ENCODE measurements around the gene FLT3.

The FLT3 gene

GRCh38 chr13:27981006-27981708 is 119.2 kb downstream of the FLT3 start:
- Histone ChIP-seq H3K27me3 (ENCODE audit: low read length) (no peaks in the 10 kb centered on the region), H4K20me1 (ENCODE audit: low read depth, low read length) (no peaks in the 10 kb centered on the region), H3K9me2 (replicated peaks; ENCODE audit: insufficient read depth, low read length) (no peaks in the 10 kb centered on the region), H3K4me3 (ENCODE audit: insufficient read depth, low read length, poor library complexity, severe bottlenecking) (no peak overlapping the region), H2AFZ (ENCODE audit: low read depth, low read length, severe bottlenecking) (no peak overlapping the region), H3K4me2 (ENCODE audit: low read depth, low read length, poor library complexity, severe bottlenecking) (no peak overlapping the region), H3F3A (ENCODE audit: insufficient read depth) (no peaks in the 10 kb centered on the region), H3K27ac (ENCODE audit: low read depth, low read length) (no peak overlapping the region), H3K9ac (ENCODE audit: low read length) (no peak overlapping the region), H3K9me3 (ENCODE audit: insufficient read depth, low read length) (no peaks in the 10 kb centered on the region), H3K36me3 (ENCODE audit: low read length) (no peaks in the 10 kb centered on the region), H3K79me2 (ENCODE audit: insufficient read depth, low read length) (no peaks in the 10 kb centered on the region)
- TF ChIP-seq, protein P1, sequence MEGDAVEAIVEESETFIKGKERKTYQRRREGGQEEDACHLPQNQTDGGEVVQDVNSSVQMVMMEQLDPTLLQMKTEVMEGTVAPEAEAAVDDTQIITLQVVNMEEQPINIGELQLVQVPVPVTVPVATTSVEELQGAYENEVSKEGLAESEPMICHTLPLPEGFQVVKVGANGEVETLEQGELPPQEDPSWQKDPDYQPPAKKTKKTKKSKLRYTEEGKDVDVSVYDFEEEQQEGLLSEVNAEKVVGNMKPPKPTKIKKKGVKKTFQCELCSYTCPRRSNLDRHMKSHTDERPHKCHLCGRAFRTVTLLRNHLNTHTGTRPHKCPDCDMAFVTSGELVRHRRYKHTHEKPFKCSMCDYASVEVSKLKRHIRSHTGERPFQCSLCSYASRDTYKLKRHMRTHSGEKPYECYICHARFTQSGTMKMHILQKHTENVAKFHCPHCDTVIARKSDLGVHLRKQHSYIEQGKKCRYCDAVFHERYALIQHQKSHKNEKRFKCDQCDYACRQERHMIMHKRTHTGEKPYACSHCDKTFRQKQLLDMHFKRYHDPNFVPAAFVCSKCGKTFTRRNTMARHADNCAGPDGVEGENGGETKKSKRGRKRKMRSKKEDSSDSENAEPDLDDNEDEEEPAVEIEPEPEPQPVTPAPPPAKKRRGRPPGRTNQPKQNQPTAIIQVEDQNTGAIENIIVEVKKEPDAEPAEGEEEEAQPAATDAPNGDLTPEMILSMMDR (IDR thresholded peaks at IDR 0.05; ENCODE audit: insufficient read depth, low read length, poor library complexity, severe bottlenecking): no peak
- TF ChIP-seq EZH2phosphoT487 (conservative IDR thresholded peaks at IDR 0.05; ENCODE audit: low read length): no peak

DNA sequence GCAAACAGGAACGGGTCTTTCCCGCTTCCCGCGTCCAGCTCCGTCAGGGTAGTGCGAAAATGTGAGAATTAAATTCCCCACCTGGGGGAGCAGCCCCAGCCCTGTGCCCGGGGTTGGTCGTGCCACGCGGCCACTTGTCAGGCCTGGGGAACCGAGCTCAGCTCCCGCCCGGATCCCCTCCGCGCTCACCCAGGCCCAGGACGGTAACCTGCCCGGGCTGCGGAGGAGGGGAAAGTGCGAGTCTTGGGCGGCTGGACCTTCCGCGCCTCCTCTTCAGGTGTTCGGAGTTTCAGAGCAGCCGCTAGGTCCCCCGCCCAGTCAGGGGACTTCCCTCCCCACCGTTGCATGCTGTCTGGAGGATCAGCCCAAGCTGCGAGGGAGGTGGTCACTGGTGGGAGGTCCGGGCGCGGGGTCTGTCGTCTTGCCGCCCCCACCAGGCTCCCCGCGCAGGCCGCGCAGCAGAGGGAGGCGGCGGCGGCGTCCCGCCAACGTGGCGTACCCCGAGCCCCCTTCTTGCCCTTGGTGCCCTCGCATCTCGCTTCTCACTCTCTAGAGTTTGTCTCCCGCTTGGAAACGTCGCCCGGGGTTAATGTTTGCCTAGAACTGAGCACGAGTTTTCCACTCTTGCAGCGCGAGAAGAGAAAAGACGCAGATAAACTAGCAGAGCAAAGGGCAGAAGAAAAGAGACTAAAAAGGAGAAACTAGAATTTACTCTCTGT is 119.9 kb downstream of the FLT3 start:
- TF ChIP-seq, protein P1 (IDR thresholded peaks at IDR 0.05; ENCODE audit: insufficient read depth, low read length, poor library complexity, severe bottlenecking): no peak
- TF ChIP-seq EZH2phosphoT487 (conservative IDR thresholded peaks at IDR 0.05; ENCODE audit: low read length): no peak
- Histone ChIP-seq H3K36me3 (ENCODE audit: low read length) (no peaks in the 10 kb centered on the region), H3K27ac (ENCODE audit: low read depth, low read length) (no peak overlapping the region), H3F3A (ENCODE audit: insufficient read depth) (no peaks in the 10 kb centered on the region), H3K9me2 (replicated peaks; ENCODE audit: insufficient read depth, low read length) (no peaks in the 10 kb centered on the region), H3K4me3 (ENCODE audit: insufficient read depth, low read length, poor library complexity, severe bottlenecking) (no peak overlapping the region), H2AFZ (ENCODE audit: low read depth, low read length, severe bottlenecking) (no peak overlapping the region), H3K79me2 (ENCODE audit: insufficient read depth, low read length) (no peaks in the 10 kb centered on the region), H3K9ac (ENCODE audit: low read length) (no peak overlapping the region), H3K27me3 (ENCODE audit: low read length) (no peaks in the 10 kb centered on the region), H3K4me2 (ENCODE audit: low read depth, low read length, poor library complexity, severe bottlenecking) (no peak overlapping the region), H4K20me1 (ENCODE audit: low read depth, low read length) (no peaks in the 10 kb centered on the region), H3K9me3 (ENCODE audit: insufficient read depth, low read length) (no peaks in the 10 kb centered on the region)

DNA sequence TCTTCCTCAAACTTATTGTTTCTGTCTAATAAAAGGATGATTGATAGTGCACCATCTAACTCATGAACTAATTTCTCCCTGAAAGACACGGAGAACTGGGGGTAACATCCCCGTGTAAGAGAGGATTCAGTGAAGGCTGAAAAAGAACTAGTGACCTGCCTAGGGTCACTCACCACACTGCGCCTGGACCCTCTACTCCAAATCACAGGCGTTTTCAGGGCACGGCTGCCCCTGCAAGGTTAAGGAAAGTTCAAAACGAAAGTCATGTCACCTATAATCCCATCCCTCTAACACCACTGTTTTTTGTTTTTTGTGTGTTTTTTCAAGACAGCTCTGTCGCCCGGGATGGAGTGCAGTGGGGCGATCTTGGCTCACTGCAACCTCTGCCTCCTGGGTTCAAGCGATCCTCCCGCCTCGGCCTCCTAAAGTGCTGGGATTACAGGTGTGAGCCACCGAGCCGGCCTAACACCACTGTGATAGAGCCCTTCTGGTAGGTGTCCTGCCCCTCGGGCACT is 120.6 kb downstream of the FLT3 start:
- no peaks in the 10 kb centered on the region for H4K20me1 ChIP-seq (ENCODE audit: low read depth, low read length)
- no peak overlapping the region for H2AFZ ChIP-seq (ENCODE audit: low read depth, low read length, severe bottlenecking)
- no peaks in the 10 kb centered on the region for H3K27me3 ChIP-seq (ENCODE audit: low read length)
- no peaks in the 10 kb centered on the region for H3F3A ChIP-seq (ENCODE audit: insufficient read depth)
- H3K9me2 ChIP-seq (replicated peaks; ENCODE audit: insufficient read depth, low read length): no peaks in the 10 kb centered on the region
- no peak for TF ChIP-seq EZH2phosphoT487 (conservative IDR thresholded peaks at IDR 0.05; ENCODE audit: low read length)
- TF ChIP-seq, protein P1 (IDR thresholded peaks at IDR 0.05; ENCODE audit: insufficient read depth, low read length, poor library complexity, severe bottlenecking): no peak
- H3K4me3 ChIP-seq (ENCODE audit: insufficient read depth, low read length, poor library complexity, severe bottlenecking): no peak overlapping the region
- H3K9ac ChIP-seq (ENCODE audit: low read length): no peak overlapping the region
- no peaks in the 10 kb centered on the region for H3K79me2 ChIP-seq (ENCODE audit: insufficient read depth, low read length)
- no peak overlapping the region for H3K27ac ChIP-seq (ENCODE audit: low read depth, low read length)
- no peak overlapping the region for H3K4me2 ChIP-seq (ENCODE audit: low read depth, low read length, poor library complexity, severe bottlenecking)
- no peaks in the 10 kb centered on the region for H3K9me3 ChIP-seq (ENCODE audit: insufficient read depth, low read length)
- H3K36me3 ChIP-seq (ENCODE audit: low read length): no peaks in the 10 kb centered on the region
